HCT116 (cell line): ENCODE measurements around the gene NEK3.
"Not testable (repeated sequence)": the region's sequence is repeated elsewhere in the genome, so short reads cannot be mapped to it uniquely, and the experiment has no call there.

Experiments
- CEBPB ChIP-seq: IDR thresholded peaks from 2 replicates; pipeline ENCODE4 v1.6.1; 2012; ENCODE audit warnings: low read depth
- CTCF ChIP-seq, 3 experiments: fragments of 200-600 bp in 1 of 3; sonication (generic) in 1 of 3; IDR thresholded peaks in 2 of 3; conservative IDR thresholded peaks in 1 of 3; 2 replicates each; pipeline ENCODE4 v1.5.1; 2012 to 2017; ENCODE audit warnings: low read depth in 2 of 3, low read length in 2 of 3, antibody characterized with exemption in 1 of 3, borderline replicate concordance in 1 of 3, control low read depth in 1 of 3, mild to moderate bottlenecking in 1 of 3, mixed read lengths in 1 of 3, mixed run types in 1 of 3, moderate library complexity in 1 of 3; ENCODE audit not compliant: insufficient read depth in 1 of 3
- EZH2 ChIP-seq: fragments of 200-600 bp; sonication (generic); IDR thresholded peaks from 2 replicates; pipeline ENCODE4 v1.6.1; 2017; ENCODE audit warnings: antibody characterized with exemption, mixed run types
- EZH2phosphoT487 ChIP-seq: fragments of 200-600 bp; IDR thresholded peaks from 2 replicates; pipeline ENCODE4 v1.6.1; 2018; ENCODE audit warnings: antibody characterized with exemption, borderline replicate concordance
- POLR2A ChIP-seq: IDR thresholded peaks from 2 replicates; pipeline ENCODE4 v1.7.0; 2011; ENCODE audit warnings: borderline replicate concordance; ENCODE audit not compliant: insufficient read depth, insufficient read length; ENCODE audit errors: extremely low read depth
- POLR2AphosphoS5 ChIP-seq: IDR thresholded peaks from 2 replicates; pipeline ENCODE4 v1.6.1; 2011; ENCODE audit warnings: mild to moderate bottlenecking, low read depth, low read length, moderate library complexity
- SP1 ChIP-seq: IDR thresholded peaks from 2 replicates; pipeline ENCODE4 v1.6.1; 2012; ENCODE audit warnings: low read depth
- SRF ChIP-seq: IDR thresholded peaks from 2 replicates; pipeline ENCODE4 v1.6.1; 2012; ENCODE audit warnings: low read depth
- YY1 ChIP-seq: IDR thresholded peaks from 2 replicates; pipeline ENCODE4 v1.6.1; 2011; ENCODE audit warnings: low read length, low read depth, moderate library complexity, mild to moderate bottlenecking; ENCODE audit not compliant: insufficient replicate concordance; ENCODE audit errors: extremely low read depth
- ZBTB33 ChIP-seq: IDR thresholded peaks from 2 replicates; pipeline ENCODE4 v1.6.1; 2011; ENCODE audit warnings: mild to moderate bottlenecking, low read length, moderate library complexity; ENCODE audit not compliant: insufficient replicate concordance; ENCODE audit errors: extremely low read depth
- ZFX ChIP-seq: fragments of 450-650 bp; IDR thresholded peaks from 2 replicates; pipeline ENCODE4 v1.6.1; 2017
- TF ChIP-seq, protein P1 (sequence below): IDR thresholded peaks from 2 replicates; pipeline ENCODE4 v1.6.1; 2012; ENCODE audit warnings: low read depth

- not testable (repeated sequence) for TF ChIP-seq EZH2; POLR2AphosphoS5; EZH2phosphoT487; ZBTB33; CTCF (IDR thresholded peaks at IDR 0.05 in 2 of 3, conservative IDR thresholded peaks at IDR 0.05 in 1 of 3; ENCODE audit: borderline replicate concordance in 1 of 3, insufficient read depth in 1 of 3, low read depth in 2 of 3, low read length in 2 of 3); POLR2A; SRF; CEBPB; SP1; ZFX; YY1
- TF ChIP-seq, protein P1, sequence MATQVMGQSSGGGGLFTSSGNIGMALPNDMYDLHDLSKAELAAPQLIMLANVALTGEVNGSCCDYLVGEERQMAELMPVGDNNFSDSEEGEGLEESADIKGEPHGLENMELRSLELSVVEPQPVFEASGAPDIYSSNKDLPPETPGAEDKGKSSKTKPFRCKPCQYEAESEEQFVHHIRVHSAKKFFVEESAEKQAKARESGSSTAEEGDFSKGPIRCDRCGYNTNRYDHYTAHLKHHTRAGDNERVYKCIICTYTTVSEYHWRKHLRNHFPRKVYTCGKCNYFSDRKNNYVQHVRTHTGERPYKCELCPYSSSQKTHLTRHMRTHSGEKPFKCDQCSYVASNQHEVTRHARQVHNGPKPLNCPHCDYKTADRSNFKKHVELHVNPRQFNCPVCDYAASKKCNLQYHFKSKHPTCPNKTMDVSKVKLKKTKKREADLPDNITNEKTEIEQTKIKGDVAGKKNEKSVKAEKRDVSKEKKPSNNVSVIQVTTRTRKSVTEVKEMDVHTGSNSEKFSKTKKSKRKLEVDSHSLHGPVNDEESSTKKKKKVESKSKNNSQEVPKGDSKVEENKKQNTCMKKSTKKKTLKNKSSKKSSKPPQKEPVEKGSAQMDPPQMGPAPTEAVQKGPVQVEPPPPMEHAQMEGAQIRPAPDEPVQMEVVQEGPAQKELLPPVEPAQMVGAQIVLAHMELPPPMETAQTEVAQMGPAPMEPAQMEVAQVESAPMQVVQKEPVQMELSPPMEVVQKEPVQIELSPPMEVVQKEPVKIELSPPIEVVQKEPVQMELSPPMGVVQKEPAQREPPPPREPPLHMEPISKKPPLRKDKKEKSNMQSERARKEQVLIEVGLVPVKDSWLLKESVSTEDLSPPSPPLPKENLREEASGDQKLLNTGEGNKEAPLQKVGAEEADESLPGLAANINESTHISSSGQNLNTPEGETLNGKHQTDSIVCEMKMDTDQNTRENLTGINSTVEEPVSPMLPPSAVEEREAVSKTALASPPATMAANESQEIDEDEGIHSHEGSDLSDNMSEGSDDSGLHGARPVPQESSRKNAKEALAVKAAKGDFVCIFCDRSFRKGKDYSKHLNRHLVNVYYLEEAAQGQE, result not testable (repeated sequence)
Measured at GRCh38 chr13:52207337-52207736, 47.9 kb upstream of the NEK3 start.
